Measurements from ENCODE around the gene LSP1.
A peak's percentile ranks its signal among the peaks of the same experiment; 100 is the strongest.

The LSP1 gene

DNA sequence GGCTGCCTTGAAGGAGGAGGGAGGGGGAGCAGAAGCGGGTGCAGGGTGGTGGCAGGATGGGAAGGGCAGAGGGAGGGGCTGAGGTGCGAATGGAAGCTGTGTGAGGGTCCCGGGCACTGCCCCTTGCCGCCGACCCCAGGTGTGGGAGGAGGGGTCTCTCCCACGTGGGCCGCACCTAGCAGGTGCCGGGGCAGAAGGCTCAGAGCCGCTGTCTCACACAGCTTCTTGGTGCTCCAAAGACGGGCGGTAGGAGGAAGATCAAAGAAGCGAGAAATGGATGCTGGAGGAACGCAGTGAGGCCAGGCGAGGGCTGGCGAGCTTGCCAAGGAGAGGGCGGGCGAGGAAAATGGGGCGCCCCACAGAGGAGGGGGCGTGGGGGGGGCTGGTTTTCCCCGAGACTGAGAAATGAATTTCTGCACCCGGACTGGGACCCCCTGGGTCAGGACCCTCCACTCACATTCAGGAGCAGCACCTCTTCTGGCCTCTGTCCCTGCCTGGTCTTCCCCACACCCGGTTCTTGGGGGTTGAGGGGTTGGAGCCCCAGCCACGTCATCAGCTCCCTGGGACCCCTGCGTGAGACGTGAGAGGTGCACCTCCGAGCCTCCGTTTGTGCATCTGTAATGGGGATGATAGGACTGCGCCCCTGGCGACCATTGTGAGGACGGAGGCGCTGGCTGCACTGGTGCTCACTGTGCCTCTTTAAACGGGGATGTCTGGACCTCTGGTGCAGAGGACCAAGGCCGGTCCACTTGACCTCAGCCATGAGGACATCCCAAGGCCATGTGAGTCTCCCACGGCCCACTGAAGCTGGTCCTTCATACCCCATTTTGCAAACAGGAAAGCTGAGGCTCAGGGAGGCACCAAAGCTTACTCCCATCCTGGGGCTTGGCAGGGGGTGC lies 16.8 kb downstream of the LSP1 start:
- TF ChIP-seq, protein P1, sequence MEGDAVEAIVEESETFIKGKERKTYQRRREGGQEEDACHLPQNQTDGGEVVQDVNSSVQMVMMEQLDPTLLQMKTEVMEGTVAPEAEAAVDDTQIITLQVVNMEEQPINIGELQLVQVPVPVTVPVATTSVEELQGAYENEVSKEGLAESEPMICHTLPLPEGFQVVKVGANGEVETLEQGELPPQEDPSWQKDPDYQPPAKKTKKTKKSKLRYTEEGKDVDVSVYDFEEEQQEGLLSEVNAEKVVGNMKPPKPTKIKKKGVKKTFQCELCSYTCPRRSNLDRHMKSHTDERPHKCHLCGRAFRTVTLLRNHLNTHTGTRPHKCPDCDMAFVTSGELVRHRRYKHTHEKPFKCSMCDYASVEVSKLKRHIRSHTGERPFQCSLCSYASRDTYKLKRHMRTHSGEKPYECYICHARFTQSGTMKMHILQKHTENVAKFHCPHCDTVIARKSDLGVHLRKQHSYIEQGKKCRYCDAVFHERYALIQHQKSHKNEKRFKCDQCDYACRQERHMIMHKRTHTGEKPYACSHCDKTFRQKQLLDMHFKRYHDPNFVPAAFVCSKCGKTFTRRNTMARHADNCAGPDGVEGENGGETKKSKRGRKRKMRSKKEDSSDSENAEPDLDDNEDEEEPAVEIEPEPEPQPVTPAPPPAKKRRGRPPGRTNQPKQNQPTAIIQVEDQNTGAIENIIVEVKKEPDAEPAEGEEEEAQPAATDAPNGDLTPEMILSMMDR (conservative IDR thresholded peaks at IDR 0.05; ENCODE audit: low read depth) = no peak
- DNase-seq (ENCODE audit: low spot score) = no peak
- CTCF ChIA-PET = interaction anchor here (1.2 to 1.6 kb wide), 2 partner anchors 13 kb away, joined by 7 read pairs; no protein-coding TSS in a partner anchor
- peak overlapping the region; percentile 100 for H3K27ac ChIP-seq
- POLR2A ChIA-PET (ENCODE audit: low non-redundant PET) = no interaction called here

DNA sequence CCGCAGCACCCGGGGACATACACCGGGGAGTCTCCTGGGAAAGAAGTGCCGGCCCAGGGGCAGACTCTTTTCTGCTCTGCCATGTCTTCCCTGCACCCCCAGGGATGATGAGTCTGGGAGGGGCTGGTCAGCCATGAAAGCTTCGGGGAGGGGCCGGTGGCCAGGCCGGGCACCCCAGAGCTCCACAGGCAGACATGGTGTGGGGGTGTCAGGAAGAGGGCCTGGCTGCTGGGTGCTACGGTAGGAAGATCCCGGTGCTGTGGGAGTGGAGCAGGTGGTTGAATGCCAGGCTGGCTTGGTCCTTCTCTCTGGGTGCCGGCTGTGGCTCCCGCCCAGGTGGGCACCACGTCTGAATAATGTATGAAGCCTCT lies 17.4 kb downstream of the LSP1 start:
- TF ChIP-seq, protein P1 (conservative IDR thresholded peaks at IDR 0.05; ENCODE audit: low read depth) = no peak
- POLR2A ChIA-PET (ENCODE audit: low non-redundant PET) = no interaction called here
- peak overlapping the region; percentile 100 for H3K27ac ChIP-seq
- DNase-seq (ENCODE audit: low spot score) = no peak
- CTCF ChIA-PET = interaction anchor here (1.2 kb wide), 1 partner anchor 12 kb away, joined by 7 read pairs; no protein-coding TSS in a partner anchor

DNA sequence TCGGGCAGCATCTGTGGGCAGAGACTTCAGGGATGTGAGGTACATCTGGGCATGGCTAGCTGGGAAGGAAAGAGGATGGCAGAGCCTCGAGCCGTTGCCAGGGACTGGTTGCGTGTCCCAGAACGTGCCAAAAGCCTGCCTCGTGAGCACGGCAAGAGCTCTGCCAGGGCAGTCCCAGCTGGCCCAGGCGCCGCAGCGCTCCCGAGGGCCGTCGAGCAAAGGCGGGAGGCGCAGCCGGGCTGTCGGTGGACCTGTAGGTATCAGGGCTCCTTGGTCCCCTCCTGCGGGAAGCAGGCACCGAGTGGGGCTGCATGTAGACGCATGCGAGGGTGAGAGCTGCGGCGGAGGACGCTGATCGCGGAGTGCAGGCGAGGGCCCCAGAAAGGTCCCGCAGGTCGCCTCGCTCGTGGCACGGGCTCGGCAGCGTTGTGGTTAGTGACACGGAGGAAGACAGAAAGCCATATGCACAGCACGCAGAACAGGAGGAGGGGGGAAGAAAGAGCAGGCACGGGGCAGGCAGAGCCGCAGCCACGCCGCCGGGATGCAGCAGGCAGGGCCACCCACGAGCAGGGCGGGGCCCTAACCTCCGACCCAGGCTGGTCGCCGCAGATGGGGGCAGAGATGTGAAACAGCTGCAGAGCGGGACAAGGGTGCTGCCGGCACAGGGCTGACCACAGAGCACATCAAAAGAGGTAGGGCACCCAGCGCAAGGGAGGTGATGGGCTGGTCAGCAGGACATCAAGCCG lies 18.0 kb downstream of the LSP1 start:
- ChIA-PET POLR2A (ENCODE audit: low non-redundant PET) (no interaction called here), CTCF (interaction anchor here (0.6 to 1.2 kb wide), 2 partner anchors 11 to 46 kb away, joined by 3 to 7 read pairs; no protein-coding TSS in a partner anchor)
- peak overlapping the region; percentile 100 for H3K27ac ChIP-seq
- TF ChIP-seq, protein P1 (conservative IDR thresholded peaks at IDR 0.05; ENCODE audit: low read depth) = no peak
- no peak for DNase-seq (ENCODE audit: low spot score)

DNA sequence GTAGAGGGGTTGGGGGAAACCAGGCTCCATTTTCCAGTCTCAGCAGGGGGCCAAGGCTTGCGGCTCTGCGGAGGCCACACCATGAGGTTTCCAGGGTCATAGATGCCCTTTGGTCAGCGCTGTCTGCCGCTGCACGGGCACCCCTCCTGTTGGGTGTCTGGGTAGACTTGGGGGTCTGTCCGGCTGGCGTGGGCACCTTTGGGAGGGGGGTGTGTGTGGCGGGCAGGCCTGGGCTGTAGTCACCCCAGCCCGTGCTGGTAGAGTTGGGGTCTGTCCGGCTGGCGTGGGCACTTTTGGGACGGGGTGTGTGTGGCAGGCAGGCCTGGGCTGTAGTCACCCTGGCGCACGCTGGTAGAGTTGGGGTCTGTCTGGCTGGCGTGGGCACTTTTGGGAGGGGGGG lies 18.6 kb downstream of the LSP1 start:
- CTCF ChIA-PET = interaction anchor here (0.6 kb wide), 1 partner anchor 47 kb away, joined by 3 read pairs; no protein-coding TSS in a partner anchor

DNA sequence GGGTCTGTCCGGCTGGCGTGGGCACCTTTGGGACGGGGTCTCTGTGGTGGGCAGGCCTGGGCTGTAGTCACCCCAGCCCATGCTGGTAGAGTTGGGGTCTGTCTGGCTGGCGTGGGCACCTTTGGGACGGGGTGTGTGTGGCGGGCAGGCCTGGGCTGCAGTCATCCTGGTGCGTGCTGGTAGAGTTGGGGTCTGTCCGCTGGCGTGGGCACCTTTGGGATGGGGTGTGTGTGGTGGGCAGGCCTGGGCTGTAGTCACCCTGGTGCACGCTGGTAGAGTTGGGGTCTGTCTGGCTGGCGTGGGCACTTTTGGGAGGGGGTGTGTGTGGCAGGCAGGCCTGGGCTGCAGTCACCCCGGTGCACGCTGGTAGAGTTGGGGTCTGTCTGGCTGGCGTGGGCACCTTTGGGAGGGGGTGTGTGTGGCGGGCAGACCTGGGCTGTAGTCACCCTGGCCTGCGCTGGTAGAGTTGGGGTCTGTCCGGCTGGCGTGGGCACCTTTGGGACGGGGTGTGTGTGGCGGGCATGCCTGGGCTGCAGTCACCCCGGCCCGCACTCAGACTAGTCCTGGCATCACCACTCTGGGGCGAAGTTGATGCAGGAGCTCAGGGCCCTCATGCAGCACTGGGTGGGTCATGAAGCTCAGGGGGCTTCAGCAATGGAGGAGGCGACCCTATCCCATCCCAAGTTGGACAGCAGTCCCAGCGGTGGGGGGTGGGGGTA lies 19.5 kb downstream of the LSP1 start:
- ChIA-PET CTCF (interaction anchor here (1.0 kb wide), 1 partner anchor 10 kb away, joined by 4 read pairs; no protein-coding TSS in a partner anchor), POLR2A (ENCODE audit: low non-redundant PET) (no interaction called here)
- DNase-seq (ENCODE audit: low spot score) = no peak
- H3K27ac ChIP-seq = peak overlapping the region; percentile 100
- TF ChIP-seq, protein P1 (conservative IDR thresholded peaks at IDR 0.05; ENCODE audit: low read depth) = no peak

More for the DNA sequence above, 18.6 kb downstream of the LSP1 start:
- H3K27ac ChIP-seq = peak overlapping the region; percentile 100
- no peak for DNase-seq (ENCODE audit: low spot score)
- TF ChIP-seq, protein P1 (conservative IDR thresholded peaks at IDR 0.05; ENCODE audit: low read depth) = no peak
- POLR2A ChIA-PET (ENCODE audit: low non-redundant PET) = no interaction called here

Measured in RWPE1 (cell line).